Fibroblast of gingiva (primary cell): ENCODE measurements around the gene MYCBP.
A peak's percentile ranks its signal among the peaks of the same experiment; 100 is the strongest.
"Not testable (repeated sequence)": the region's sequence is repeated elsewhere in the genome, so short reads cannot be mapped to it uniquely, and the experiment has no call there.

ENCODE experiments used
- DNase-seq: peaks from one replicate; pipeline ENCODE4 v3.0.0-alpha.2; 2011; ENCODE audit warnings: low read depth

The MYCBP gene

GRCh38 chr1:38873027-38873969, at the start of gene MYCBP:
MYCBP (minus strand) TSS chr1:38873348; CDS start chr1:38873305, 43 bp downstream.
- DNase-seq: peak; percentile 94

- DNase-seq: no peak
These were observed 46.0 kb upstream of the MYCBP start for GRCh38 chr1:38919130-38919529.

GRCh38 chr1:38918568-38918967, 45.4 kb upstream of the MYCBP start:
- no peak for DNase-seq

GRCh38 chr1:38917772-38918171, 44.6 kb upstream of the MYCBP start:
- no peak for DNase-seq

GRCh38 chr1:38917337-38917736, 44.2 kb upstream of the MYCBP start:
- DNase-seq: no peak

GRCh38 chr1:38915352-38915948, 42.3 kb upstream of the MYCBP start:
- no peak for DNase-seq

GRCh38 chr1:38914908-38915307, 41.8 kb upstream of the MYCBP start:
- not testable (repeated sequence) for DNase-seq

- DNase-seq: no peak
These were observed 35.7 kb upstream of the MYCBP start for GRCh38 chr1:38908821-38909220.

- no peak for DNase-seq
These were observed 32.8 kb upstream of the MYCBP start for GRCh38 chr1:38905985-38906384.

GRCh38 chr1:38899560-38899959, 26.4 kb upstream of the MYCBP start:
- DNase-seq: no peak

- no peak for DNase-seq
These were observed 25.6 kb upstream of the MYCBP start for GRCh38 chr1:38898653-38899230.

GRCh38 chr1:38896169-38896568, 23.0 kb upstream of the MYCBP start:
- DNase-seq: no peak

GRCh38 chr1:38892976-38893375, 19.8 kb upstream of the MYCBP start:
- no peak for DNase-seq

GRCh38 chr1:38891753-38892152, 18.6 kb upstream of the MYCBP start:
- no peak for DNase-seq

GRCh38 chr1:38889589-38889988, 16.4 kb upstream of the MYCBP start:
- no peak for DNase-seq

- no peak for DNase-seq
These were observed 15.5 kb upstream of the MYCBP start for GRCh38 chr1:38888423-38889333.

GRCh38 chr1:38885092-38885491, 11.9 kb upstream of the MYCBP start:
- no peak for DNase-seq

GRCh38 chr1:38881487-38881886, 8.3 kb upstream of the MYCBP start, which contains the start of gene GJA9:
GJA9 (minus strand) TSS chr1:38881587; CDS start chr1:38876098, 5,489 bp downstream.
- no peak for DNase-seq

- no peak for DNase-seq
These were observed 2.7 kb upstream of the MYCBP start for GRCh38 chr1:38875811-38876210.

- DNase-seq: no peak
These were observed 634 bp downstream of the MYCBP start for GRCh38 chr1:38872401-38873026.

GRCh38 chr1:38870996-38871395, 2.2 kb downstream of the MYCBP start:
- DNase-seq: no peak
